ENCODE results near the gene PDLIM3. TPM values are rescaled to one million over a fixed set of nuclear protein-coding genes. Genes with fewer than 3 reads are reported as not detected.
A peak's percentile ranks its signal among the peaks of the same experiment; 100 is the strongest.

The PDLIM3 gene
- total and polyA plus RNA-seq, 2 experiments from 2014 or later: 8.5 to 18.0 TPM

DNA sequence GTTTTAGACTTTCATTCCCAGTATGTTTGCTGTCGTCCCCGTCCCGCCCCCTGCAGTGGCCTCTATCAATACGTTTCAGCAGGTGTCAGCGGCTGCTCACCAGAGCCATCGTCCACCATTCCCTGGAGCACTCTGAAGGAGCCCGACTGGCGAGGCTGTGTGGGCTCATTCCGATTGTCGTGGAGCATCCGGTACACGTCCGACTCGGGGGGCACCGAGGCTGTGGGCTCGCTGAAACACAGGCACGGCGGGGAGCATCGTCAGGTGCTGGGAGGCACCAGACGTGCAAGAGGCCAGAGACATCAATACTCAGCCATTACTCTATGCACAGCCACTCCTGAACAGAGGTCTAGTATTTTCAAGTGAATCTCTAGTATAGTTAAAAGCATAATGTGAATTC lies 28.9 kb downstream of the PDLIM3 start:
- no peaks in the 10 kb centered on the region for H3K27me3 ChIP-seq (ENCODE audit: insufficient read depth)
- no peak for ATAC-seq
- peaks cover 10% of the 10 kb centered on the region; the same call in 2 of the 3 replicates for H3K36me3 Mint-ChIP-seq (ENCODE audit: low read depth)

DNA sequence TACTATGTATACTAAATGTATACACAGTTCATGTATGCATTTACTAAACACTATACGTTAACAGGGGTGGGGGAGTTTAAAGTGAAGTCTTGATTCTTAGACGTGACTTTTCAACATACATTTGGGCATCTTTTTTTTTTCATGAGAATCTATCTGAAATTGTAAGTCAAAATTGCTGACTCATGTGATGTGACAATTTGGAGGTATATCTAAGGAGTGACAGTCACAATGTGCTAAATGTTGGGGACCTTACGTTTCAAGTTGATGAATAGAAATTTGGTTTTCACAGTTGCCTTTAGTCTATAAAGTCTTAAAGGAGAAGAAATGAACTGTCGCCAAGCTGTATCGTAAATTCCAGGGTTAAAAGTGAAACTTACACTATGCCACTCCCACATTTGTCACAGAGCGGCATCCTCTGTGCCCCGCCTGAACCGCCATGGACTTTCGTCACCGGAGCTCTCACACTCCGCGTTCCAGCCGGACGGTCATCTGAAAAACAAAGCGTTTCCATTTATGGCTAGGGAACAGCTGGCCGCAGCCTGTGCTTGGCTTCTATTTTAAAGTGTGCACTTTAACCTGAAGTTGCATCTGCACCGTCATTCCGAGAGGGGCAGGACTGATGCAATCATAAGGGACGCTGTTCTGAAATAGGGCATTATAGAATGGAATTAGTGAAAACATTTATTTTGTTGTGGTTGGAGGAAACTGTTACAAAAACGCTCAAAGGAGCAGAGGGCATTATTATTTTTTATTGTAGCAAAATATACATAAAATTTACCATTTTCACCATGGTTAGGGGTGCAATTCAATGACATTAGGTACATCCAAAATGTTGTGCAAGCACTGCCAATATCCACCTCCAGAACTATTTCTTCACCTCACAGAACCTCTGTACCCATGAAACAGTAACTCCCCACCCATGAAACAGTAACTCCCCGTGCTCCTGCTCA lies 30.9 kb downstream of the PDLIM3 start:
- H3K27ac Mint-ChIP-seq: no peak overlapping the region
- H3K27me3 ChIP-seq (ENCODE audit: insufficient read depth): no peaks in the 10 kb centered on the region
- H3K4me1 ChIP-seq (ENCODE audit: insufficient read depth): no peaks in the 10 kb centered on the region
- no peak overlapping the region for H2AFZ ChIP-seq
- no peak overlapping the region for H3K4me3 Mint-ChIP-seq
- no peak for ATAC-seq
- H3K4me1 Mint-ChIP-seq: 0 out of 3 replicates have a peak, but pooled peaks cover 2% of the 10 kb centered on the region
- TF ChIP-seq POLR2AphosphoS5 (IDR thresholded peaks at IDR 0.05; ENCODE audit: low read depth) (no peak), ZNF114 (CRISPR knock-in tag; IDR thresholded peaks at IDR 0.05) (no peak), CREB1 (CRISPR knock-in tag; IDR thresholded peaks at IDR 0.05; ENCODE audit: low read depth) (no peak)
- TF ChIP-seq, protein P1, sequence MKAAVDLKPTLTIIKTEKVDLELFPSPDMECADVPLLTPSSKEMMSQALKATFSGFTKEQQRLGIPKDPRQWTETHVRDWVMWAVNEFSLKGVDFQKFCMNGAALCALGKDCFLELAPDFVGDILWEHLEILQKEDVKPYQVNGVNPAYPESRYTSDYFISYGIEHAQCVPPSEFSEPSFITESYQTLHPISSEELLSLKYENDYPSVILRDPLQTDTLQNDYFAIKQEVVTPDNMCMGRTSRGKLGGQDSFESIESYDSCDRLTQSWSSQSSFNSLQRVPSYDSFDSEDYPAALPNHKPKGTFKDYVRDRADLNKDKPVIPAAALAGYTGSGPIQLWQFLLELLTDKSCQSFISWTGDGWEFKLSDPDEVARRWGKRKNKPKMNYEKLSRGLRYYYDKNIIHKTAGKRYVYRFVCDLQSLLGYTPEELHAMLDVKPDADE (IDR thresholded peaks at IDR 0.05): no peak
- no peaks in the 10 kb centered on the region for H3K36me3 ChIP-seq (ENCODE audit: insufficient read depth)
- no peaks in the 10 kb centered on the region for H3K79me2 ChIP-seq (replicated peaks; ENCODE audit: insufficient read depth)
- no peak overlapping the region for H3K4me3 ChIP-seq
- peaks cover 13% of the 10 kb centered on the region for H3K9me3 Mint-ChIP-seq
- H3K27ac ChIP-seq (ENCODE audit: low read depth): no peak overlapping the region
- no peaks in the 10 kb centered on the region for H4K20me1 ChIP-seq (replicated peaks; ENCODE audit: insufficient read depth)
- H3K4me2 ChIP-seq: no peak overlapping the region
- peaks cover 5% of the 10 kb centered on the region for H3K27me3 Mint-ChIP-seq (ENCODE audit: insufficient read depth, low read depth, poor library complexity)
- H3F3A ChIP-seq (replicated peaks; ENCODE audit: low read depth): no peaks in the 10 kb centered on the region
- no peaks in the 10 kb centered on the region for H3K9me2 ChIP-seq (ENCODE audit: insufficient read depth)
- no peak for DNase-seq (ENCODE audit: low spot score)
- H3K36me3 Mint-ChIP-seq (ENCODE audit: low read depth): peaks cover 21% of the 10 kb centered on the region

More for the DNA sequence above, 28.9 kb downstream of the PDLIM3 start:
- no peaks in the 10 kb centered on the region; the same call in 1 of the 2 replicates for H3K4me1 ChIP-seq (ENCODE audit: insufficient read depth)
- no peaks in the 10 kb centered on the region for H4K20me1 ChIP-seq (replicated peaks; ENCODE audit: insufficient read depth)
- H3K4me2 ChIP-seq: no peak overlapping the region
- no peaks in the 10 kb centered on the region for H3K9me2 ChIP-seq (ENCODE audit: insufficient read depth)
- no peak overlapping the region for H3K4me3 ChIP-seq
- Mint-ChIP-seq H3K4me1 (0 out of 3 replicates have a peak, but pooled peaks cover 2% of the 10 kb centered on the region), H3K27ac (no peak overlapping the region), H3K27me3 (ENCODE audit: insufficient read depth, low read depth, poor library complexity) (peaks cover 5% of the 10 kb centered on the region), H3K9me3 (no peaks in the 10 kb centered on the region), H3K4me3 (no peak overlapping the region)
- no peaks in the 10 kb centered on the region for H3F3A ChIP-seq (replicated peaks; ENCODE audit: low read depth)
- H2AFZ ChIP-seq: no peak overlapping the region
- H3K36me3 ChIP-seq (ENCODE audit: insufficient read depth): no peaks in the 10 kb centered on the region
- no peak for DNase-seq (ENCODE audit: low spot score)
- H3K27ac ChIP-seq (ENCODE audit: low read depth): no peak overlapping the region
- TF ChIP-seq, protein P2, sequence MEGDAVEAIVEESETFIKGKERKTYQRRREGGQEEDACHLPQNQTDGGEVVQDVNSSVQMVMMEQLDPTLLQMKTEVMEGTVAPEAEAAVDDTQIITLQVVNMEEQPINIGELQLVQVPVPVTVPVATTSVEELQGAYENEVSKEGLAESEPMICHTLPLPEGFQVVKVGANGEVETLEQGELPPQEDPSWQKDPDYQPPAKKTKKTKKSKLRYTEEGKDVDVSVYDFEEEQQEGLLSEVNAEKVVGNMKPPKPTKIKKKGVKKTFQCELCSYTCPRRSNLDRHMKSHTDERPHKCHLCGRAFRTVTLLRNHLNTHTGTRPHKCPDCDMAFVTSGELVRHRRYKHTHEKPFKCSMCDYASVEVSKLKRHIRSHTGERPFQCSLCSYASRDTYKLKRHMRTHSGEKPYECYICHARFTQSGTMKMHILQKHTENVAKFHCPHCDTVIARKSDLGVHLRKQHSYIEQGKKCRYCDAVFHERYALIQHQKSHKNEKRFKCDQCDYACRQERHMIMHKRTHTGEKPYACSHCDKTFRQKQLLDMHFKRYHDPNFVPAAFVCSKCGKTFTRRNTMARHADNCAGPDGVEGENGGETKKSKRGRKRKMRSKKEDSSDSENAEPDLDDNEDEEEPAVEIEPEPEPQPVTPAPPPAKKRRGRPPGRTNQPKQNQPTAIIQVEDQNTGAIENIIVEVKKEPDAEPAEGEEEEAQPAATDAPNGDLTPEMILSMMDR (conservative IDR thresholded peaks at IDR 0.05; ENCODE audit: low read depth in 2 of 2): peak in 1 of 2 experiments; percentile 18; a peak in 1 of 4 replicates
- TF ChIP-seq, protein P3, sequence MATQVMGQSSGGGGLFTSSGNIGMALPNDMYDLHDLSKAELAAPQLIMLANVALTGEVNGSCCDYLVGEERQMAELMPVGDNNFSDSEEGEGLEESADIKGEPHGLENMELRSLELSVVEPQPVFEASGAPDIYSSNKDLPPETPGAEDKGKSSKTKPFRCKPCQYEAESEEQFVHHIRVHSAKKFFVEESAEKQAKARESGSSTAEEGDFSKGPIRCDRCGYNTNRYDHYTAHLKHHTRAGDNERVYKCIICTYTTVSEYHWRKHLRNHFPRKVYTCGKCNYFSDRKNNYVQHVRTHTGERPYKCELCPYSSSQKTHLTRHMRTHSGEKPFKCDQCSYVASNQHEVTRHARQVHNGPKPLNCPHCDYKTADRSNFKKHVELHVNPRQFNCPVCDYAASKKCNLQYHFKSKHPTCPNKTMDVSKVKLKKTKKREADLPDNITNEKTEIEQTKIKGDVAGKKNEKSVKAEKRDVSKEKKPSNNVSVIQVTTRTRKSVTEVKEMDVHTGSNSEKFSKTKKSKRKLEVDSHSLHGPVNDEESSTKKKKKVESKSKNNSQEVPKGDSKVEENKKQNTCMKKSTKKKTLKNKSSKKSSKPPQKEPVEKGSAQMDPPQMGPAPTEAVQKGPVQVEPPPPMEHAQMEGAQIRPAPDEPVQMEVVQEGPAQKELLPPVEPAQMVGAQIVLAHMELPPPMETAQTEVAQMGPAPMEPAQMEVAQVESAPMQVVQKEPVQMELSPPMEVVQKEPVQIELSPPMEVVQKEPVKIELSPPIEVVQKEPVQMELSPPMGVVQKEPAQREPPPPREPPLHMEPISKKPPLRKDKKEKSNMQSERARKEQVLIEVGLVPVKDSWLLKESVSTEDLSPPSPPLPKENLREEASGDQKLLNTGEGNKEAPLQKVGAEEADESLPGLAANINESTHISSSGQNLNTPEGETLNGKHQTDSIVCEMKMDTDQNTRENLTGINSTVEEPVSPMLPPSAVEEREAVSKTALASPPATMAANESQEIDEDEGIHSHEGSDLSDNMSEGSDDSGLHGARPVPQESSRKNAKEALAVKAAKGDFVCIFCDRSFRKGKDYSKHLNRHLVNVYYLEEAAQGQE (IDR thresholded peaks at IDR 0.05; ENCODE audit: unreplicated experiment): no peak
- no peaks in the 10 kb centered on the region for H3K79me2 ChIP-seq (replicated peaks; ENCODE audit: insufficient read depth)

Measured in GM23338 (cell line).